HCT116 (cell line): ENCODE results near the gene DGKZ. TPM values are rescaled to one million over a fixed set of nuclear protein-coding genes. Genes with fewer than 3 reads are reported as not detected.

ENCODE experiments used
- ATAC-seq: fragments of 200-7000 bp; cut with Tn5 transposase; 2 replicates; pipeline ENCODE4 v1.9.1; 2020; ENCODE audit warnings: mild to moderate bottlenecking, moderate library complexity
- BruUV-seq: library from RNA; stranded (reverse); fragments of 400-500 nt; replicated peaks from 2 replicates; lab custom pipeline; 2021; lab: Mats Ljungman, UMichigan
- CTCF ChIA-PET: fragments of 300-600 bp; sonication (Branson Sonifier 250); formaldehyde crosslinking; loops from one replicate; lab custom pipeline; 2021; ENCODE audit warnings: antibody characterized with exemption; lab: Charles Lee
- POLR2A ChIA-PET: fragments of 300-600, 350-600 bp; sonication (Branson Sonifier 250); formaldehyde crosslinking; loops from one replicate; lab custom pipeline; 2021; ENCODE audit warnings: antibody characterized with exemption; lab: Charles Lee
- RAD21 ChIA-PET, 2 experiments: fragments of 300-600 bp; sonication (Branson Sonifier 250); formaldehyde crosslinking; loops; one replicate each; lab custom pipeline; 2023; ENCODE audit warnings: low total read pairs in 2 of 2; ENCODE audit not compliant: uncharacterized antibody in 2 of 2, unreplicated experiment in 2 of 2, low non-redundant PET in 1 of 2; lab: Charles Lee
- DNase-seq: peaks from one replicate; pipeline ENCODE4 v3.0.0-alpha.2; 2010; ENCODE audit warnings: low read depth, low spot score
- H2AFZ ChIP-seq: fragments of 200-600 bp; shearing (Covaris generic), sonication (generic); 2 replicates; pipeline ENCODE4 v1.6.1; 2017; ENCODE audit warnings: low read depth, mixed run types, mixed read lengths, antibody characterized with exemption, low read length; ENCODE audit not compliant: poor library complexity, severe bottlenecking
- H3K27ac ChIP-seq: 2 replicates; pipeline ENCODE4 v1.5.1; 2012; ENCODE audit warnings: low read depth, low read length
- H3K27me3 ChIP-seq: fragments of 200-600 bp; sonication (generic); 2 replicates; pipeline ENCODE4 v1.6.1; 2016; ENCODE audit warnings: mixed run types, low read length, mixed read lengths; ENCODE audit not compliant: insufficient read depth
- H3K36me3 ChIP-seq, 2 experiments: fragments of 200-500 bp in 1 of 2; fragments of 200-600 bp in 1 of 2; sonication (Bioruptor generic) in 1 of 2; sonication (generic) in 1 of 2; 2 replicates each; pipeline versions ENCODE4 v1.5.1 to v1.6.1; 2014 to 2016; ENCODE audit warnings: low read length in 2 of 2, inconsistent platforms in 1 of 2, mixed read lengths in 1 of 2, mixed run types in 1 of 2; ENCODE audit not compliant: insufficient read depth in 2 of 2, control insufficient read depth in 1 of 2
- H3K4me1 ChIP-seq, 2 experiments: fragments of 200-600 bp in 1 of 2; sonication (generic) in 1 of 2; 2 replicates each; pipeline versions ENCODE4 v1.5.1 to v1.6.1; 2012 to 2017; ENCODE audit warnings: low read length in 2 of 2, inconsistent platforms in 1 of 2, mild to moderate bottlenecking in 1 of 2, mixed read lengths in 1 of 2, mixed run types in 1 of 2, moderate library complexity in 1 of 2; ENCODE audit not compliant: insufficient read depth in 2 of 2, control insufficient read depth in 1 of 2
- H3K4me2 ChIP-seq: fragments of 200-600 bp; sonication (generic); 2 replicates; pipeline ENCODE4 v1.6.1; 2017; ENCODE audit warnings: mixed run types, low read length, mixed read lengths
- H3K4me3 ChIP-seq, 2 experiments: fragments of 200-600 bp in 1 of 2; sonication (generic) in 1 of 2; replicated peaks in 1 of 2; 2 replicates each; pipeline ENCODE4 v1.5.1; 2011 to 2016; ENCODE audit warnings: low read length in 2 of 2, control low read depth in 1 of 2, low read depth in 1 of 2, mild to moderate bottlenecking in 1 of 2, mixed read lengths in 1 of 2, mixed run types in 1 of 2
- H3K79me2 ChIP-seq: fragments of 200-600 bp; sonication (generic); 2 replicates; pipeline ENCODE4 v1.6.1; 2017; ENCODE audit warnings: mild to moderate bottlenecking, mixed run types, low read length, moderate library complexity, mixed read lengths; ENCODE audit not compliant: insufficient read depth
- H3K9ac ChIP-seq: fragments of 200-600 bp; sonication (generic); 2 replicates; pipeline ENCODE4 v1.6.1; 2016; ENCODE audit warnings: low read length, mixed read lengths
- H3K9me2 ChIP-seq: fragments of 200-600 bp; sonication (generic), shearing (Covaris generic); 2 replicates; pipeline ENCODE4 v1.6.1; 2017; ENCODE audit warnings: mixed run types, mild to moderate bottlenecking, moderate library complexity; ENCODE audit not compliant: insufficient read depth
- H3K9me3 ChIP-seq, 2 experiments: fragments of 200-500 bp in 1 of 2; fragments of 200-600 bp in 1 of 2; sonication (Bioruptor generic) in 1 of 2; sonication (generic) in 1 of 2; 2 replicates each; pipeline ENCODE4 v1.6.1; 2014 to 2017; ENCODE audit warnings: low read length in 2 of 2, mixed read lengths in 2 of 2, inconsistent platforms in 1 of 2, low read depth in 1 of 2, mild to moderate bottlenecking in 1 of 2, mixed run types in 1 of 2, moderate library complexity in 1 of 2; ENCODE audit not compliant: control insufficient read depth in 1 of 2, insufficient read depth in 1 of 2
- H4K20me1 ChIP-seq: fragments of 200-600 bp; sonication (generic), shearing (Covaris generic); 2 replicates; pipeline ENCODE4 v1.6.1; 2017; ENCODE audit warnings: mixed run types, mild to moderate bottlenecking, moderate library complexity; ENCODE audit not compliant: insufficient read depth
- CBX3 ChIP-seq: IDR thresholded peaks from 2 replicates; pipeline ENCODE4 v1.6.1; 2012; ENCODE audit warnings: low read depth
- ELF1 ChIP-seq: IDR thresholded peaks from 2 replicates; pipeline ENCODE4 v1.6.1; 2012; ENCODE audit warnings: low read depth, borderline replicate concordance
- EZH2phosphoT487 ChIP-seq: fragments of 200-600 bp; IDR thresholded peaks from 2 replicates; pipeline ENCODE4 v1.6.1; 2018; ENCODE audit warnings: antibody characterized with exemption, borderline replicate concordance
- JUND ChIP-seq: IDR thresholded peaks from 2 replicates; pipeline ENCODE4 v1.6.1; 2012
- POLR2A ChIP-seq: IDR thresholded peaks from 2 replicates; pipeline ENCODE4 v1.7.0; 2011; ENCODE audit warnings: borderline replicate concordance; ENCODE audit not compliant: insufficient read depth, insufficient read length; ENCODE audit errors: extremely low read depth
- REST ChIP-seq: IDR thresholded peaks from 2 replicates; pipeline ENCODE4 v1.6.1; 2012; ENCODE audit warnings: low read depth
- SRF ChIP-seq: IDR thresholded peaks from 2 replicates; pipeline ENCODE4 v1.6.1; 2012; ENCODE audit warnings: low read depth
- TCF7L2 ChIP-seq: IDR thresholded peaks from 2 replicates; pipeline ENCODE4 v1.7.0; 2011; ENCODE audit warnings: borderline replicate concordance, inconsistent platforms; ENCODE audit not compliant: insufficient read depth, insufficient read length; ENCODE audit errors: extremely low read depth
- intact Hi-C: fragments of 100-400 bp; cut with micrococcal nuclease; formaldehyde crosslinking; loops from 2 replicates; pipeline ENCODE4 v1.10.0; 2022
- total RNA-seq: library from RNA; stranded (reverse); gene quantifications from one replicate; pipeline ENCODE4 v1.2.1, GENCODE V29; 2021; ENCODE audit not compliant: unreplicated experiment

Gene DGKZ
- total RNA-seq, 1 experiment from 2014 or later = 70.2 TPM

GRCh38 chr11:46386005-46386578, 38.8 kb downstream of the DGKZ start:
- Histone ChIP-seq H3K9me2 (no peaks in the 10 kb centered on the region), H3K27ac (no peak overlapping the region), H4K20me1 (no peaks in the 10 kb centered on the region), H3K36me3 (no peaks in the 10 kb centered on the region), H3K4me1 (peaks cover 27 to 74% of the 10 kb centered on the region in 2 experiments), H3K9me3 (no peaks in the 10 kb centered on the region), H3K4me3 (no peak overlapping the region), H3K79me2 (peaks cover 12% of the 10 kb centered on the region; the same call in 1 of the 2 replicates), H2AFZ (no peak overlapping the region), H3K9ac (no peak overlapping the region), H3K4me2 (peak overlapping the region; percentile 44; the same call in 1 of the 2 replicates), H3K27me3 (no peaks in the 10 kb centered on the region)
- intact Hi-C loops = loop anchor here (10.0 kb wide), 2 partner anchors 229 to 419 kb away; partner anchors contain the start of genes ATG13 and HARBI1
- BruUV-seq = no TSS peak
- ChIA-PET CTCF (no interaction called here), POLR2A (no interaction called here), RAD21 (no interaction called here)
- ATAC-seq (no peak), DNase-seq (no peak)
- TF ChIP-seq ELF1 (no peak), EZH2phosphoT487 (no peak), SRF (no peak), POLR2A (no peak), CBX3 (no peak), REST (no peak), JUND (no peak), TCF7L2 (no peak)
